ENCODE results near the gene ENTPD3. TPM values are rescaled to one million over a fixed set of nuclear protein-coding genes. Genes with fewer than 3 reads are reported as not detected.

The ENTPD3 gene
- polyA plus RNA-seq, 1 donor (not counting 4 experiments of a cell fraction or from before 2014, with no cell fraction given), result 12.9 TPM

- TF ChIP-seq, protein P1, sequence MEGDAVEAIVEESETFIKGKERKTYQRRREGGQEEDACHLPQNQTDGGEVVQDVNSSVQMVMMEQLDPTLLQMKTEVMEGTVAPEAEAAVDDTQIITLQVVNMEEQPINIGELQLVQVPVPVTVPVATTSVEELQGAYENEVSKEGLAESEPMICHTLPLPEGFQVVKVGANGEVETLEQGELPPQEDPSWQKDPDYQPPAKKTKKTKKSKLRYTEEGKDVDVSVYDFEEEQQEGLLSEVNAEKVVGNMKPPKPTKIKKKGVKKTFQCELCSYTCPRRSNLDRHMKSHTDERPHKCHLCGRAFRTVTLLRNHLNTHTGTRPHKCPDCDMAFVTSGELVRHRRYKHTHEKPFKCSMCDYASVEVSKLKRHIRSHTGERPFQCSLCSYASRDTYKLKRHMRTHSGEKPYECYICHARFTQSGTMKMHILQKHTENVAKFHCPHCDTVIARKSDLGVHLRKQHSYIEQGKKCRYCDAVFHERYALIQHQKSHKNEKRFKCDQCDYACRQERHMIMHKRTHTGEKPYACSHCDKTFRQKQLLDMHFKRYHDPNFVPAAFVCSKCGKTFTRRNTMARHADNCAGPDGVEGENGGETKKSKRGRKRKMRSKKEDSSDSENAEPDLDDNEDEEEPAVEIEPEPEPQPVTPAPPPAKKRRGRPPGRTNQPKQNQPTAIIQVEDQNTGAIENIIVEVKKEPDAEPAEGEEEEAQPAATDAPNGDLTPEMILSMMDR (optimal IDR thresholded peaks at IDR 0.05 in 1 of 3, IDR thresholded peaks at IDR 0.05 in 1 of 3, conservative IDR thresholded peaks at IDR 0.05 in 1 of 3; ENCODE audit: extremely low read depth in 1 of 3, insufficient read depth in 2 of 3, low read length in 3 of 3), result no peak
- no peak for TF ChIP-seq EZH2 (IDR thresholded peaks at IDR 0.05; ENCODE audit: low read length)
- Histone ChIP-seq H2AFZ (ENCODE audit: control insufficient read depth, low read length) (no peak overlapping the region), H3K27me3 (ENCODE audit: control insufficient read depth, extremely low read depth, insufficient read depth, low read length) (no peaks in the 10 kb centered on the region), H3K4me2 (ENCODE audit: control insufficient read depth, extremely low read depth, insufficient read depth, low read depth, low read length) (no peak overlapping the region), H3K4me1 (ENCODE audit: control insufficient read depth, extremely low read depth, insufficient read depth, low read length) (peaks cover 10% of the 10 kb centered on the region), H3K27ac (ENCODE audit: control insufficient read depth, insufficient read depth, low read length) (peak overlapping the region; percentile 3), H3K9me3 (ENCODE audit: control insufficient read depth, low read depth, low read length) (no peaks in the 10 kb centered on the region), H3K79me2 (ENCODE audit: control insufficient read depth, insufficient read depth, low read length) (no peaks in the 10 kb centered on the region), H4K20me1 (ENCODE audit: control insufficient read depth, extremely low read depth, insufficient read depth, low read length) (no peaks in the 10 kb centered on the region), H3K4me3 (ENCODE audit: control insufficient read depth in 2 of 3, extremely low read depth in 1 of 3, insufficient read depth in 2 of 3, low read depth in 1 of 3, low read length in 3 of 3) (no peak overlapping the region), H3K36me3 (ENCODE audit: control insufficient read depth in 2 of 2, extremely low read depth in 1 of 2, insufficient read depth in 2 of 2, low read length in 2 of 2) (no peaks in the 10 kb centered on the region), H3K9me1 (ENCODE audit: control insufficient read depth, extremely low read depth, insufficient read depth, low read length) (no peaks in the 10 kb centered on the region), H3K9ac (ENCODE audit: control insufficient read depth, extremely low read depth, insufficient read depth, low read length) (no peak overlapping the region)
- peak; percentile 96 for FAIRE-seq
- dilution Hi-C loops (cut with MboI; ENCODE audit: extremely low pct_ligation_motif_present, low sequenced_read_pairs), result no loop called here
- peak; percentile 35 for DNase-seq (ENCODE audit: low read depth, low spot score)
These were observed 31.0 kb downstream of the ENTPD3 start for GRCh38 chr3:40417845-40418543.

- Histone ChIP-seq H3K4me1 (ENCODE audit: control insufficient read depth, extremely low read depth, insufficient read depth, low read length) (peaks cover 6% of the 10 kb centered on the region), H3K36me3 (ENCODE audit: control insufficient read depth in 2 of 2, extremely low read depth in 1 of 2, insufficient read depth in 2 of 2, low read length in 2 of 2) (peaks cover 0 to 3% of the 10 kb centered on the region in 2 experiments), H4K20me1 (ENCODE audit: control insufficient read depth, extremely low read depth, insufficient read depth, low read length) (no peaks in the 10 kb centered on the region), H3K79me2 (ENCODE audit: control insufficient read depth, insufficient read depth, low read length) (no peaks in the 10 kb centered on the region), H3K27me3 (ENCODE audit: control insufficient read depth, extremely low read depth, insufficient read depth, low read length) (no peaks in the 10 kb centered on the region), H3K9me3 (ENCODE audit: control insufficient read depth, low read depth, low read length) (no peaks in the 10 kb centered on the region), H2AFZ (ENCODE audit: control insufficient read depth, low read length) (no peak overlapping the region), H3K4me2 (ENCODE audit: control insufficient read depth, extremely low read depth, insufficient read depth, low read depth, low read length) (no peak overlapping the region), H3K9ac (ENCODE audit: control insufficient read depth, extremely low read depth, insufficient read depth, low read length) (no peak overlapping the region), H3K4me3 (ENCODE audit: control insufficient read depth in 2 of 3, extremely low read depth in 1 of 3, insufficient read depth in 2 of 3, low read depth in 1 of 3, low read length in 3 of 3) (no peak overlapping the region), H3K27ac (ENCODE audit: control insufficient read depth, insufficient read depth, low read length) (no peak overlapping the region), H3K9me1 (ENCODE audit: control insufficient read depth, extremely low read depth, insufficient read depth, low read length) (no peaks in the 10 kb centered on the region)
- dilution Hi-C loops (cut with MboI; ENCODE audit: extremely low pct_ligation_motif_present, low sequenced_read_pairs), result no loop called here
- DNase-seq (ENCODE audit: low read depth, low spot score) (no peak), FAIRE-seq (no peak)
- TF ChIP-seq EZH2 (IDR thresholded peaks at IDR 0.05; ENCODE audit: low read length), result no peak
- TF ChIP-seq, protein P1 (optimal IDR thresholded peaks at IDR 0.05 in 1 of 3, IDR thresholded peaks at IDR 0.05 in 1 of 3, conservative IDR thresholded peaks at IDR 0.05 in 1 of 3; ENCODE audit: extremely low read depth in 1 of 3, insufficient read depth in 2 of 3, low read length in 3 of 3), result no peak
These were observed 35.9 kb downstream of the ENTPD3 start for GRCh38 chr3:40422861-40423260.

Data from keratinocyte (primary cell).